ENCODE measurements around the gene AIRE. TPM values are rescaled to one million over a fixed set of nuclear protein-coding genes. Genes with fewer than 3 reads are reported as not detected.

Gene AIRE
- total RNA-seq, 4 donors from 2014 or later: not detected

- Histone ChIP-seq H3K36me3 (no peaks in the 10 kb centered on the region), H3K27me3 (peaks cover 0 to 29% (median 0%) of the 10 kb centered on the region in 4 donors), H3K27ac (replicated peaks in 1 of 4) (no peak overlapping the region), H3K4me3 (no peak overlapping the region), H3K9me3 (no peaks in the 10 kb centered on the region), H3K4me1 (no peaks in the 10 kb centered on the region)
- 88% methylated on average over 8 of the region's 8 CpGs for WGBS
- no peak for TF ChIP-seq POLR2AphosphoS5 (IDR thresholded peaks at IDR 0.05)
- TF ChIP-seq EP300 (IDR thresholded peaks at IDR 0.05): no peak
- TF ChIP-seq CTCF (IDR thresholded peaks at IDR 0.05): no peak
- intact Hi-C loops (cut with DNase I): no loop called here
- DNase-seq (ENCODE audit: extremely low spot score): no peak
Observed at GRCh38 chr21:44269090-44269489, 16.6 kb upstream of the AIRE start.

- intact Hi-C loops (cut with DNase I): no loop called here
Observed at GRCh38 chr21:44271558-44272283, 14.0 kb upstream of the AIRE start.

GRCh38 chr21:44272284-44272858 is 13.3 kb upstream of the AIRE start:
- DNase-seq (ENCODE audit: extremely low spot score): no peak
- Histone ChIP-seq H3K36me3 (no peaks in the 10 kb centered on the region), H3K4me1 (no peaks in the 10 kb centered on the region), H3K27me3 (peaks cover 0 to 32% (median 0%) of the 10 kb centered on the region in 4 donors), H3K9me3 (no peaks in the 10 kb centered on the region), H3K4me3 (no peak overlapping the region), H3K27ac (replicated peaks in 1 of 4) (no peak overlapping the region)
- intact Hi-C loops (cut with DNase I): no loop called here
- WGBS: 92% methylated on average over 13 of the region's 18 CpGs
- TF ChIP-seq POLR2AphosphoS5 (IDR thresholded peaks at IDR 0.05) (no peak), POLR2A (IDR thresholded peaks at IDR 0.05; ENCODE audit: low read depth) (no peak), EP300 (IDR thresholded peaks at IDR 0.05) (no peak), CTCF (IDR thresholded peaks at IDR 0.05) (no peak)

More at GRCh38 chr21:44271558-44272283, 14.0 kb upstream of the AIRE start:
- no peak overlapping the region for H3K27ac ChIP-seq (replicated peaks in 1 of 4)
- no peaks in the 10 kb centered on the region for H3K36me3 ChIP-seq
- H3K9me3 ChIP-seq: no peaks in the 10 kb centered on the region
- TF ChIP-seq POLR2A (IDR thresholded peaks at IDR 0.05; ENCODE audit: low read depth) (no peak), POLR2AphosphoS5 (IDR thresholded peaks at IDR 0.05) (no peak), EP300 (IDR thresholded peaks at IDR 0.05) (no peak), CTCF (IDR thresholded peaks at IDR 0.05) (no peak)
- H3K4me1 ChIP-seq: no peaks in the 10 kb centered on the region
- no peak for DNase-seq (ENCODE audit: extremely low spot score)
- no peak overlapping the region for H3K4me3 ChIP-seq
- peaks cover 0 to 32% (median 0%) of the 10 kb centered on the region in 4 donors for H3K27me3 ChIP-seq
- WGBS: 86% methylated on average over 17 of the region's 18 CpGs

- WGBS: 85% methylated on average over 7 of the region's 7 CpGs
- TF ChIP-seq CTCF (IDR thresholded peaks at IDR 0.05) (no peak), POLR2AphosphoS5 (IDR thresholded peaks at IDR 0.05) (no peak), POLR2A (IDR thresholded peaks at IDR 0.05; ENCODE audit: low read depth) (no peak), EP300 (IDR thresholded peaks at IDR 0.05) (no peak)
- intact Hi-C loops (cut with DNase I): no loop called here
- Histone ChIP-seq H3K27me3 (peaks cover 0 to 32% (median 0%) of the 10 kb centered on the region in 4 donors), H3K4me3 (no peak overlapping the region), H3K9me3 (no peaks in the 10 kb centered on the region), H3K36me3 (no peaks in the 10 kb centered on the region), H3K4me1 (no peaks in the 10 kb centered on the region), H3K27ac (replicated peaks in 1 of 4) (no peak overlapping the region)
- no peak for DNase-seq (ENCODE audit: extremely low spot score)
Observed at GRCh38 chr21:44273046-44273445, 12.6 kb upstream of the AIRE start.
